ENCODE measurements around the gene TIMM17B.

DNA sequence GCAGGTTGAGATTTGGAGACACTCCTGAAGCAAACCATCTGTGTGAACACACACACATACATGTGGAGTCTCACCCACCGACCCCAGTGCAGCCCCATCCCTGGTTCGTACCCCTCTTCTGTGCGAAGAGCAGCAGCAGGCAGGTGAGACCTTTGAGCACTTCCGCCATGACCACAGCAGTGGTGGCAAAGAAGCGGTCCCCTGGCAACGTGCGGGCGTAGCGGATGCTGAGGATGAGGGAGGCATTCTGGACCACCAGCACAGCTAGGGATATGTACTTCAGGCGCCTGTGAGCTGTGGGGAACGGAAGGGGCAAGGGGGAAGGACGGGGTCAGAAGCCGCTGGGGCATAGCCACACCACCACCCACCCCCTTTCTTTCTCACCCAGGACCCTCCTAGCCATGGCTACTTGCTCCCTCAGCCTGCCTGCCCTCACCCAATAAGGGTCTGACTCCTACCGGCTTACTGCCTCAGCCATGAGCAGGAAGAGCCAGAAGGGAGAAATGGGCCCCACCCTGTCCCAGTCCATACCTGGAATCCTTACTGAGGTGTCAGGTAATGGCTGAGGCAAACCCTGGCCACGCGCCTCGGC, 12.2 kb upstream of the TIMM17B start:
- TF ChIP-seq, protein P1, sequence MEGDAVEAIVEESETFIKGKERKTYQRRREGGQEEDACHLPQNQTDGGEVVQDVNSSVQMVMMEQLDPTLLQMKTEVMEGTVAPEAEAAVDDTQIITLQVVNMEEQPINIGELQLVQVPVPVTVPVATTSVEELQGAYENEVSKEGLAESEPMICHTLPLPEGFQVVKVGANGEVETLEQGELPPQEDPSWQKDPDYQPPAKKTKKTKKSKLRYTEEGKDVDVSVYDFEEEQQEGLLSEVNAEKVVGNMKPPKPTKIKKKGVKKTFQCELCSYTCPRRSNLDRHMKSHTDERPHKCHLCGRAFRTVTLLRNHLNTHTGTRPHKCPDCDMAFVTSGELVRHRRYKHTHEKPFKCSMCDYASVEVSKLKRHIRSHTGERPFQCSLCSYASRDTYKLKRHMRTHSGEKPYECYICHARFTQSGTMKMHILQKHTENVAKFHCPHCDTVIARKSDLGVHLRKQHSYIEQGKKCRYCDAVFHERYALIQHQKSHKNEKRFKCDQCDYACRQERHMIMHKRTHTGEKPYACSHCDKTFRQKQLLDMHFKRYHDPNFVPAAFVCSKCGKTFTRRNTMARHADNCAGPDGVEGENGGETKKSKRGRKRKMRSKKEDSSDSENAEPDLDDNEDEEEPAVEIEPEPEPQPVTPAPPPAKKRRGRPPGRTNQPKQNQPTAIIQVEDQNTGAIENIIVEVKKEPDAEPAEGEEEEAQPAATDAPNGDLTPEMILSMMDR (IDR thresholded peaks at IDR 0.05; ENCODE audit: low read depth, low read length), result no peak
- TF ChIP-seq EZH2phosphoT487 (IDR thresholded peaks at IDR 0.05; ENCODE audit: low read depth), result no peak

All from OCI-LY3 (cell line).